IMR-90 (cell line): ENCODE data around the gene SUSD1. TPM values are rescaled to one million over a fixed set of nuclear protein-coding genes. Genes with fewer than 3 reads are reported as not detected.

Experiments used
- ATAC-seq: fragments of 200-7000 bp; cut with Tn5 transposase; 2 replicates; pipeline ENCODE4 v1.9.1; 2020; ENCODE audit warnings: low read depth, mild to moderate bottlenecking, moderate library complexity
- BruUV-seq: library from RNA; stranded (reverse); fragments of 400-500 nt; replicated peaks from 2 replicates; lab custom pipeline; 2021; lab: Mats Ljungman, UMichigan
- CTCF ChIA-PET: fragments of 300-600 bp; formaldehyde crosslinking; extraction: SDS; loops from one replicate; lab custom pipeline; 2021; ENCODE audit warnings: antibody characterized with exemption; lab: Yijun Ruan, JAX
- POLR2A ChIA-PET: fragments of 300-600 bp; sonication (Branson Sonifier 250); formaldehyde crosslinking; loops from one replicate; lab custom pipeline; 2022; ENCODE audit warnings: antibody characterized with exemption; ENCODE audit not compliant: unreplicated experiment; lab: Charles Lee
- DNase-seq: peaks from one replicate; pipeline ENCODE4 v3.0.0; 2013
- H2AFZ ChIP-seq: replicated peaks from 2 replicates; pipeline ENCODE3; 2013; ENCODE audit warnings: low read length, mild to moderate bottlenecking; ENCODE audit not compliant: poor library complexity
- H2AK5ac ChIP-seq: 2 replicates; pipeline ENCODE4 v1.6.1; 2013; ENCODE audit warnings: low read depth, low read length, inconsistent platforms
- H2AK9ac ChIP-seq: replicated peaks from 2 replicates; pipeline ENCODE3; 2013; ENCODE audit warnings: mild to moderate bottlenecking, low read depth, low read length, moderate library complexity; ENCODE audit not compliant: poor library complexity
- H2BK120ac ChIP-seq: 2 replicates; pipeline ENCODE4 v1.6.1; 2013; ENCODE audit warnings: low read depth, low read length, inconsistent platforms
- H2BK15ac ChIP-seq: 3 replicates; pipeline ENCODE4 v1.6.1; 2013; ENCODE audit warnings: low read depth, low read length, inconsistent platforms
- H2BK20ac ChIP-seq: 2 replicates; pipeline ENCODE4 v1.6.1; 2013; ENCODE audit warnings: low read depth, mild to moderate bottlenecking, inconsistent platforms, low read length, moderate library complexity
- H2BK5ac ChIP-seq: 2 replicates; pipeline ENCODE4 v1.6.1; 2013; ENCODE audit warnings: mild to moderate bottlenecking, low read depth, low read length, inconsistent platforms; ENCODE audit not compliant: poor library complexity, severe bottlenecking
- H3K14ac ChIP-seq: replicated peaks from 2 replicates; pipeline ENCODE4 v1.6.1; 2013; ENCODE audit warnings: low read depth, low read length, inconsistent platforms
- H3K18ac ChIP-seq: 2 replicates; pipeline ENCODE4 v1.6.1; 2013; ENCODE audit warnings: low read depth, low read length, control low read depth
- H3K23ac ChIP-seq: 2 replicates; pipeline ENCODE4 v1.6.1; 2013; ENCODE audit warnings: low read depth, low read length, inconsistent platforms
- H3K27ac ChIP-seq: 2 replicates; pipeline ENCODE4 v1.5.1; 2013; ENCODE audit warnings: mild to moderate bottlenecking, control low read depth, low read length; ENCODE audit not compliant: insufficient read depth
- H3K27me3 ChIP-seq: 2 replicates; pipeline ENCODE4 v1.6.1; 2013; ENCODE audit warnings: low read length; ENCODE audit not compliant: control insufficient read depth, insufficient read depth
- H3K36me3 ChIP-seq: 2 replicates; pipeline ENCODE4 v1.6.1; 2013; ENCODE audit warnings: low read length, mixed read lengths; ENCODE audit not compliant: control insufficient read depth, insufficient read depth
- H3K4ac ChIP-seq: 2 replicates; pipeline ENCODE4 v1.6.1; 2013; ENCODE audit warnings: low read depth, low read length, inconsistent platforms
- H3K4me1 ChIP-seq: 2 replicates; pipeline ENCODE4 v1.6.1; 2013; ENCODE audit warnings: low read length, mixed read lengths; ENCODE audit not compliant: control insufficient read depth, insufficient read depth
- H3K4me2 ChIP-seq: 2 replicates; pipeline ENCODE4 v1.6.1; 2013; ENCODE audit warnings: low read depth, mild to moderate bottlenecking, control low read depth, low read length, moderate library complexity
- H3K4me3 ChIP-seq: 2 replicates; pipeline ENCODE4 v1.5.1; 2013; ENCODE audit warnings: low read depth, mild to moderate bottlenecking, control low read depth, low read length, moderate library complexity; ENCODE audit not compliant: insufficient read depth
- H3K56ac ChIP-seq: 2 replicates; pipeline ENCODE4 v1.6.1; 2013; ENCODE audit warnings: low read length, inconsistent platforms; ENCODE audit not compliant: insufficient read depth; ENCODE audit errors: extremely low read depth
- H3K79me1 ChIP-seq, 2 experiments: 2 replicates each; pipeline ENCODE4 v1.6.1; 2013; ENCODE audit warnings: low read length in 2 of 2, inconsistent platforms in 1 of 2, low read depth in 1 of 2
- H3K9ac ChIP-seq: 2 replicates; pipeline ENCODE4 v1.6.1; 2013; ENCODE audit warnings: low read depth, low read length, control low read depth
- H3K9me1 ChIP-seq: 2 replicates; pipeline ENCODE4 v1.6.1; 2013; ENCODE audit warnings: low read length, inconsistent platforms; ENCODE audit not compliant: insufficient read depth
- H3K9me3 ChIP-seq: 2 replicates; pipeline ENCODE4 v1.6.1; 2013; ENCODE audit warnings: low read length; ENCODE audit not compliant: control insufficient read depth, insufficient read depth
- H4K20me1 ChIP-seq: 2 replicates; pipeline ENCODE4 v1.6.1; 2013; ENCODE audit warnings: low read length, inconsistent platforms; ENCODE audit not compliant: insufficient read depth
- H4K5ac ChIP-seq: 2 replicates; pipeline ENCODE4 v1.6.1; 2013; ENCODE audit warnings: mild to moderate bottlenecking, low read depth, low read length, control low read depth
- H4K8ac ChIP-seq, 2 experiments: 2 replicates each; pipeline ENCODE4 v1.6.1; 2013; ENCODE audit warnings: low read depth in 2 of 2, low read length in 2 of 2, control low read depth in 1 of 2, inconsistent platforms in 1 of 2
- H4K91ac ChIP-seq: 2 replicates; pipeline ENCODE4 v1.6.1; 2013; ENCODE audit warnings: low read depth, low read length, inconsistent platforms; ENCODE audit not compliant: insufficient read depth
- CEBPB ChIP-seq: IDR thresholded peaks from 2 replicates; pipeline ENCODE4 v1.6.1; 2012; ENCODE audit warnings: low read depth, low read length, improper control_type of control experiment
- FOS ChIP-seq: fragments of 150-350 bp; IDR thresholded peaks from 2 replicates; pipeline ENCODE4 v1.6.1; 2016; ENCODE audit warnings: low read depth, low read length
- MXI1 ChIP-seq: IDR thresholded peaks from 2 replicates; pipeline ENCODE4 v1.6.1; 2012; ENCODE audit warnings: low read depth, mild to moderate bottlenecking, low read length, moderate library complexity, borderline replicate concordance
- RFX5 ChIP-seq: IDR thresholded peaks from 2 replicates; pipeline ENCODE4 v1.8.0; 2012; ENCODE audit warnings: low read depth, mild to moderate bottlenecking, low read length, moderate library complexity
- WGBS, 2 experiments: methylation state at CpG; one replicate each; pipeline versions ENCODE4 v1.1.5 to v1.1.7; 2013; ENCODE audit warnings: missing lambda C conversion rate in 2 of 2; ENCODE audit not compliant: insufficient read length in 1 of 2; ENCODE audit errors: extremely low coverage in 2 of 2; 5-methylcytosine and 5-hydroxymethylcytosine counted together
- dilution Hi-C: fragments of 300-500 bp; cut with HindIII; formaldehyde crosslinking; loops from one replicate; pipeline ENCODE4 v1.14.3; 2018; ENCODE audit warnings: low sequenced_read_pairs; ENCODE audit not compliant: unreplicated experiment
- in situ Hi-C: fragments of 300-500 bp; cut with MboI; formaldehyde crosslinking; loops from 3 replicates; pipeline ENCODE4 v1.14.3; 2019; ENCODE audit warnings: low sequenced_read_pairs, inconsistent platforms, mixed read lengths
- intact Hi-C: fragments of 100-400 bp; cut with micrococcal nuclease; formaldehyde crosslinking; loops from 2 replicates; pipeline ENCODE4 v1.10.0; 2022
- polyA plus RNA-seq, 3 experiments: library from polyadenylated mRNA; depleted of rRNA; stranded (reverse); fragments of >200 nt; gene quantifications; 2 replicates each; pipeline ENCODE4 v1.2.3, GENCODE V29; 2012; ENCODE audit warnings: low replicate concordance in 1 of 3
- total RNA-seq: library from RNA; depleted of rRNA; stranded (reverse); fragments of >200 nt; gene quantifications from 2 replicates; pipeline ENCODE4 v1.2.3, GENCODE V29; 2012
- TF ChIP-seq, protein P1 (sequence below): conservative IDR thresholded peaks from 2 replicates; pipeline ENCODE4 v1.5.1; 2012; ENCODE audit warnings: mild to moderate bottlenecking, low read depth, low read length, improper control_type of control experiment

Gene SUSD1
- total and polyA plus RNA-seq, 2 of the 4 experiments (the other 2 are of a cell fraction) = 4.0 to 4.7 TPM

DNA sequence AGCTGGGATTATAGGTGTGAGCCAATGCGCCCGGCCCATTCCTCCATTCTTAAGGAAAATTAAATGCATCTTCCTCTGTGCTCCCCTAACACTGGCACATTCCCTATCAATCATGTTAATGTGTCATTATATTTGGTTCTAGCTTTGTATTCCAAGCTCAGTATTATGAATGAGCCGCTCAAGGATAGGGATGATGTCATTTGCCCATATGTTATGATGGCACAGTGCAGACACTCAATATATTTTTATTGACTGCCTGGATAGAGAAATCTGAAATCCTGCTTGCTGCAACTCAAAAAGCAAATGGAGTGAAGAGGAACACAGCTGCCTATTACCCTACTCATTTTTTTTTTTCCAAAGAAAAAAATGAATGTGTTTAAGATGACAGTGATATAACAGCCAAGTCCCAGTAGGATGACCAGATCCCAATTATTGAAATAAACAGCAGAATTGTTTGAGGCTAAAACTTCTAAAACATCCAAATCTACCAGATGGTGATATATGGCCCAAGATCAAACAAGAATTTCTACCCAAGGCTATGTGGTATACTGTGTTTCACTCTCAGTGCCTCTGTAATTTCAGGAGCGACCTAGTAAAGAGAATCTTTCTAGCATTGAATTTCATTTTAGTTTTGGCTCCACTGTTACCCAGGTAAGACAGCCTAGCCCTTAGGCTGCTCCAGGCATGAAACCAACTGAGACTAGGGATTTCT is 16.3 kb downstream of the SUSD1 start:
- CTCF ChIA-PET = interaction anchor here (0.6 kb wide), 2 partner anchors 46 to 248 kb away, joined by 3 read pairs; no protein-coding TSS in a partner anchor

More for the DNA sequence above, 16.3 kb downstream of the SUSD1 start:
- no peak overlapping the region for H3K4ac ChIP-seq
- in situ Hi-C loops (no loop called here), intact Hi-C loops (no loop called here), dilution Hi-C loops (no loop called here)
- no peak overlapping the region for H2BK5ac ChIP-seq
- no peak overlapping the region for H3K4me3 ChIP-seq
- no peak overlapping the region for H3K18ac ChIP-seq
- H4K20me1 ChIP-seq = no peaks in the 10 kb centered on the region
- H3K14ac ChIP-seq = no peak overlapping the region
- no peaks in the 10 kb centered on the region; a peak in 1 of 4 replicates for H3K79me1 ChIP-seq
- H2BK15ac ChIP-seq = no peak overlapping the region
- no peak overlapping the region for H2AK9ac ChIP-seq
- no peak overlapping the region for H2BK20ac ChIP-seq
- H3K9ac ChIP-seq = no peak overlapping the region
- H2AFZ ChIP-seq = no peak overlapping the region
- H4K8ac ChIP-seq = no peak overlapping the region
- H3K56ac ChIP-seq = no peak overlapping the region
- H3K9me1 ChIP-seq = no peaks in the 10 kb centered on the region; the same call in 1 of the 2 replicates
- POLR2A ChIA-PET = no interaction called here
- no peak overlapping the region for H3K27ac ChIP-seq
- no peak for DNase-seq
- no peak for ATAC-seq
- no TSS peak for BruUV-seq
- H3K27me3 ChIP-seq = no peaks in the 10 kb centered on the region
- H2BK120ac ChIP-seq = no peak overlapping the region
- no peak overlapping the region for H2AK5ac ChIP-seq
- H3K23ac ChIP-seq = 0 out of 2 replicates have a peak overlapping the region, but pooled peaks have one; percentile 16
- no CpG with 5 or more reads among the region's 4 CpGs for WGBS, 2 experiments
- no peaks in the 10 kb centered on the region for H3K9me3 ChIP-seq
- no peak overlapping the region for H4K91ac ChIP-seq
- H4K5ac ChIP-seq = no peak overlapping the region
- no peak overlapping the region for H3K4me2 ChIP-seq
- H3K36me3 ChIP-seq = no peaks in the 10 kb centered on the region
- TF ChIP-seq, protein P1, sequence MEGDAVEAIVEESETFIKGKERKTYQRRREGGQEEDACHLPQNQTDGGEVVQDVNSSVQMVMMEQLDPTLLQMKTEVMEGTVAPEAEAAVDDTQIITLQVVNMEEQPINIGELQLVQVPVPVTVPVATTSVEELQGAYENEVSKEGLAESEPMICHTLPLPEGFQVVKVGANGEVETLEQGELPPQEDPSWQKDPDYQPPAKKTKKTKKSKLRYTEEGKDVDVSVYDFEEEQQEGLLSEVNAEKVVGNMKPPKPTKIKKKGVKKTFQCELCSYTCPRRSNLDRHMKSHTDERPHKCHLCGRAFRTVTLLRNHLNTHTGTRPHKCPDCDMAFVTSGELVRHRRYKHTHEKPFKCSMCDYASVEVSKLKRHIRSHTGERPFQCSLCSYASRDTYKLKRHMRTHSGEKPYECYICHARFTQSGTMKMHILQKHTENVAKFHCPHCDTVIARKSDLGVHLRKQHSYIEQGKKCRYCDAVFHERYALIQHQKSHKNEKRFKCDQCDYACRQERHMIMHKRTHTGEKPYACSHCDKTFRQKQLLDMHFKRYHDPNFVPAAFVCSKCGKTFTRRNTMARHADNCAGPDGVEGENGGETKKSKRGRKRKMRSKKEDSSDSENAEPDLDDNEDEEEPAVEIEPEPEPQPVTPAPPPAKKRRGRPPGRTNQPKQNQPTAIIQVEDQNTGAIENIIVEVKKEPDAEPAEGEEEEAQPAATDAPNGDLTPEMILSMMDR = no peak
- TF ChIP-seq CEBPB (no peak), FOS (no peak), MXI1 (no peak), RFX5 (no peak)
- H3K4me1 ChIP-seq = no peaks in the 10 kb centered on the region
